Osteoblast (primary cell): ENCODE measurements around the gene DUSP22. TPM values are rescaled to one million over a fixed set of nuclear protein-coding genes. Genes with fewer than 3 reads are reported as not detected.

ENCODE experiments used
- DNase-seq: peaks from one replicate; pipeline ENCODE4 v3.0.0; 2011; ENCODE audit warnings: low spot score, mixed read lengths; ENCODE audit not compliant: insufficient read length; ENCODE audit errors: missing footprints
- H2AFZ ChIP-seq: 2 replicates; pipeline ENCODE4 v1.6.0; 2011; ENCODE audit warnings: mild to moderate bottlenecking, low read length
- H3K27ac ChIP-seq: 2 replicates; pipeline ENCODE4 v1.5.1; 2011; ENCODE audit warnings: mild to moderate bottlenecking, low read depth, low read length, moderate library complexity
- H3K27me3 ChIP-seq: 2 replicates; pipeline ENCODE4 v1.6.0; 2012; ENCODE audit warnings: mild to moderate bottlenecking, control low read depth, inconsistent platforms, low read length, moderate library complexity; ENCODE audit not compliant: insufficient read depth
- H3K36me3 ChIP-seq: 2 replicates; pipeline ENCODE4 v1.5.1; 2011; ENCODE audit warnings: mild to moderate bottlenecking, low read length, control low read depth, moderate library complexity; ENCODE audit not compliant: insufficient read depth
- H3K4me1 ChIP-seq: 2 replicates; pipeline ENCODE4 v1.5.1; 2011; ENCODE audit warnings: mild to moderate bottlenecking, low read length, control low read depth, moderate library complexity; ENCODE audit not compliant: insufficient read depth
- H3K4me2 ChIP-seq: 2 replicates; pipeline ENCODE4 v1.6.0; 2011; ENCODE audit warnings: mild to moderate bottlenecking, low read length; ENCODE audit not compliant: insufficient read depth
- H3K4me3 ChIP-seq: fragments of 200-600 bp; sonication (generic); 3 replicates; pipeline ENCODE4 v1.5.1; 2012; ENCODE audit warnings: mild to moderate bottlenecking, low read length, inconsistent platforms; ENCODE audit not compliant: insufficient read depth
- H3K79me2 ChIP-seq: 2 replicates; pipeline ENCODE4 v1.6.0; 2012; ENCODE audit warnings: mild to moderate bottlenecking, low read length, control low read depth, inconsistent platforms; ENCODE audit not compliant: insufficient read depth
- H3K9me3 ChIP-seq: 2 replicates; pipeline ENCODE4 v1.5.1; 2011; ENCODE audit warnings: low read depth, low read length, control low read depth
- H4K20me1 ChIP-seq: 2 replicates; pipeline ENCODE4 v1.6.0; 2012; ENCODE audit warnings: mild to moderate bottlenecking, low read length, control low read depth; ENCODE audit not compliant: insufficient read depth
- CTCF ChIP-seq: IDR thresholded peaks from 2 replicates; pipeline ENCODE4 v1.5.1; 2011; ENCODE audit warnings: mild to moderate bottlenecking, low read depth, low read length, moderate library complexity; ENCODE audit errors: extremely low read depth
- total RNA-seq: library from RNA; depleted of rRNA; stranded (reverse); fragments of >200 nt; gene quantifications from 2 replicates; pipeline ENCODE4 v1.2.3, GENCODE V29; 2012

Gene DUSP22
- total RNA-seq, 1 donor: 18.1 TPM

- Histone ChIP-seq H3K9me3 (no peaks in the 10 kb centered on the region), H4K20me1 (peaks cover 2% of the 10 kb centered on the region), H3K27me3 (no peaks in the 10 kb centered on the region), H3K79me2 (no peaks in the 10 kb centered on the region), H3K36me3 (no peaks in the 10 kb centered on the region), H3K4me1 (no peaks in the 10 kb centered on the region), H3K4me2 (no peak overlapping the region), H3K27ac (no peak overlapping the region), H3K4me3 (no peak overlapping the region), H2AFZ (no peak overlapping the region)
- no peak for DNase-seq
- no peak for TF ChIP-seq CTCF
Measured at GRCh38 chr6:354631-355280, 62.5 kb downstream of the DUSP22 start.

- TF ChIP-seq CTCF: no peak
- H3K27me3 ChIP-seq: no peaks in the 10 kb centered on the region
- H3K4me1 ChIP-seq: no peaks in the 10 kb centered on the region
- no peak overlapping the region for H2AFZ ChIP-seq
- peaks cover 2% of the 10 kb centered on the region for H4K20me1 ChIP-seq
- H3K4me3 ChIP-seq: no peak overlapping the region
- no peaks in the 10 kb centered on the region for H3K36me3 ChIP-seq
- H3K4me2 ChIP-seq: no peak overlapping the region
- DNase-seq: no peak
- no peaks in the 10 kb centered on the region for H3K9me3 ChIP-seq
- no peak overlapping the region for H3K27ac ChIP-seq
- no peaks in the 10 kb centered on the region for H3K79me2 ChIP-seq
Measured at GRCh38 chr6:355373-356208, 63.3 kb downstream of the DUSP22 start.

- Histone ChIP-seq H3K4me1 (no peaks in the 10 kb centered on the region), H3K9me3 (no peaks in the 10 kb centered on the region), H3K4me2 (no peak overlapping the region), H3K36me3 (no peaks in the 10 kb centered on the region), H2AFZ (no peak overlapping the region), H4K20me1 (peaks cover 2% of the 10 kb centered on the region), H3K27ac (no peak overlapping the region), H3K79me2 (no peaks in the 10 kb centered on the region), H3K4me3 (no peak overlapping the region), H3K27me3 (no peaks in the 10 kb centered on the region)
- TF ChIP-seq CTCF: no peak
- no peak for DNase-seq
Measured at GRCh38 chr6:356828-357251, 64.6 kb downstream of the DUSP22 start.

- Histone ChIP-seq H3K36me3 (no peaks in the 10 kb centered on the region), H3K9me3 (no peaks in the 10 kb centered on the region), H3K4me1 (no peaks in the 10 kb centered on the region), H4K20me1 (peaks cover 2% of the 10 kb centered on the region), H3K27ac (no peak overlapping the region), H2AFZ (no peak overlapping the region), H3K4me2 (no peak overlapping the region), H3K27me3 (no peaks in the 10 kb centered on the region), H3K4me3 (no peak overlapping the region), H3K79me2 (no peaks in the 10 kb centered on the region)
- no peak for TF ChIP-seq CTCF
- DNase-seq: peak; percentile 91
Measured at GRCh38 chr6:357261-357790, 65.0 kb downstream of the DUSP22 start.
